ENCODE results near the gene IRF1.

- TF ChIP-seq CTCF (IDR thresholded peaks at IDR 0.05), result no peak
- no peak for TF ChIP-seq EP300 (IDR thresholded peaks at IDR 0.05; ENCODE audit: low read depth)
Measured at GRCh38 chr5:132473019-132473531, 17.5 kb downstream of the IRF1 start.

Data from transverse colon (tissue), 3 donors.